Measurements from ENCODE around the gene INSYN2B. TPM values are rescaled to one million over a fixed set of nuclear protein-coding genes. Genes with fewer than 3 reads are reported as not detected.

The INSYN2B gene
- total and polyA plus RNA-seq, 2 experiments from 2014 or later: not detected

DNA sequence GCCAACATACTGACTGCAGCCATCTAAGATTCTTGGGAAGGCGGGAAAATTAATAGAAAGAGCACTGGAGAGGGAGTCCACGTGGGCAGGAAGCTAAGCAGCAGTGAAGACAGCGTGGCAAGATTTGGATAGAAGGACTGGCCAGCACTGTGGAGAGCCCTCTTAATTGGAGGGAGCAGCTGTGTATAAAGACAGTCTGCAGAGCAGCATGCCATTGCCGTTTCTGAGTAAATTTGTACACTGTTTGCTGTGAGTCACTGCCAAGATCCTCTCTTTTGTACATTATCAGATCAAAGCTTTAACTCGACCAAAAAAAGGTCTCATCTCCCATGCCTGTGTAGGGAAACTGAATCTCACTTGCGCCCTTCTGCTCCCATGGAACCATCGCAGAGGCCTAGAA lies 45.3 kb downstream of the INSYN2B start:
- Histone ChIP-seq H4K20me1 (replicated peaks; ENCODE audit: insufficient read depth) (no peaks in the 10 kb centered on the region), H2AFZ (no peak overlapping the region), H3K27ac (ENCODE audit: low read depth) (no peak overlapping the region), H3K27me3 (ENCODE audit: insufficient read depth) (no peaks in the 10 kb centered on the region), H3K4me1 (ENCODE audit: insufficient read depth) (no peaks in the 10 kb centered on the region), H3K36me3 (ENCODE audit: insufficient read depth) (no peaks in the 10 kb centered on the region), H3F3A (replicated peaks; ENCODE audit: low read depth) (no peaks in the 10 kb centered on the region), H3K79me2 (replicated peaks; ENCODE audit: insufficient read depth) (no peaks in the 10 kb centered on the region), H3K4me2 (no peak overlapping the region), H3K9me2 (ENCODE audit: insufficient read depth) (no peaks in the 10 kb centered on the region), H3K4me3 (no peak overlapping the region)
- H3K4me1 Mint-ChIP-seq: peaks cover 13% of the 10 kb centered on the region; the same call in 2 of the 3 replicates
- TF ChIP-seq NANOG (IDR thresholded peaks at IDR 0.05; ENCODE audit: borderline replicate concordance) (no peak), JUNB (IDR thresholded peaks at IDR 0.05; ENCODE audit: unreplicated experiment) (no peak), POLR2AphosphoS5 (IDR thresholded peaks at IDR 0.05; ENCODE audit: low read depth) (no peak), ZNF462 (CRISPR knock-in tag; IDR thresholded peaks at IDR 0.05) (no peak), ZNF331 (CRISPR knock-in tag; IDR thresholded peaks at IDR 0.05; ENCODE audit: low read depth) (no peak), ZNF114 (CRISPR knock-in tag; IDR thresholded peaks at IDR 0.05) (no peak), CREB1 (CRISPR knock-in tag; IDR thresholded peaks at IDR 0.05; ENCODE audit: low read depth) (no peak), EZH2phosphoT487 (IDR thresholded peaks at IDR 0.05; ENCODE audit: unreplicated experiment) (no peak), CTCF (conservative IDR thresholded peaks at IDR 0.05; ENCODE audit: low read depth in 2 of 2) (no peak), EZH2 (IDR thresholded peaks at IDR 0.05; ENCODE audit: low read depth, unreplicated experiment) (no peak)
- TF ChIP-seq, protein P1, sequence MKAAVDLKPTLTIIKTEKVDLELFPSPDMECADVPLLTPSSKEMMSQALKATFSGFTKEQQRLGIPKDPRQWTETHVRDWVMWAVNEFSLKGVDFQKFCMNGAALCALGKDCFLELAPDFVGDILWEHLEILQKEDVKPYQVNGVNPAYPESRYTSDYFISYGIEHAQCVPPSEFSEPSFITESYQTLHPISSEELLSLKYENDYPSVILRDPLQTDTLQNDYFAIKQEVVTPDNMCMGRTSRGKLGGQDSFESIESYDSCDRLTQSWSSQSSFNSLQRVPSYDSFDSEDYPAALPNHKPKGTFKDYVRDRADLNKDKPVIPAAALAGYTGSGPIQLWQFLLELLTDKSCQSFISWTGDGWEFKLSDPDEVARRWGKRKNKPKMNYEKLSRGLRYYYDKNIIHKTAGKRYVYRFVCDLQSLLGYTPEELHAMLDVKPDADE (IDR thresholded peaks at IDR 0.05): no peak
- TF ChIP-seq, protein P2, sequence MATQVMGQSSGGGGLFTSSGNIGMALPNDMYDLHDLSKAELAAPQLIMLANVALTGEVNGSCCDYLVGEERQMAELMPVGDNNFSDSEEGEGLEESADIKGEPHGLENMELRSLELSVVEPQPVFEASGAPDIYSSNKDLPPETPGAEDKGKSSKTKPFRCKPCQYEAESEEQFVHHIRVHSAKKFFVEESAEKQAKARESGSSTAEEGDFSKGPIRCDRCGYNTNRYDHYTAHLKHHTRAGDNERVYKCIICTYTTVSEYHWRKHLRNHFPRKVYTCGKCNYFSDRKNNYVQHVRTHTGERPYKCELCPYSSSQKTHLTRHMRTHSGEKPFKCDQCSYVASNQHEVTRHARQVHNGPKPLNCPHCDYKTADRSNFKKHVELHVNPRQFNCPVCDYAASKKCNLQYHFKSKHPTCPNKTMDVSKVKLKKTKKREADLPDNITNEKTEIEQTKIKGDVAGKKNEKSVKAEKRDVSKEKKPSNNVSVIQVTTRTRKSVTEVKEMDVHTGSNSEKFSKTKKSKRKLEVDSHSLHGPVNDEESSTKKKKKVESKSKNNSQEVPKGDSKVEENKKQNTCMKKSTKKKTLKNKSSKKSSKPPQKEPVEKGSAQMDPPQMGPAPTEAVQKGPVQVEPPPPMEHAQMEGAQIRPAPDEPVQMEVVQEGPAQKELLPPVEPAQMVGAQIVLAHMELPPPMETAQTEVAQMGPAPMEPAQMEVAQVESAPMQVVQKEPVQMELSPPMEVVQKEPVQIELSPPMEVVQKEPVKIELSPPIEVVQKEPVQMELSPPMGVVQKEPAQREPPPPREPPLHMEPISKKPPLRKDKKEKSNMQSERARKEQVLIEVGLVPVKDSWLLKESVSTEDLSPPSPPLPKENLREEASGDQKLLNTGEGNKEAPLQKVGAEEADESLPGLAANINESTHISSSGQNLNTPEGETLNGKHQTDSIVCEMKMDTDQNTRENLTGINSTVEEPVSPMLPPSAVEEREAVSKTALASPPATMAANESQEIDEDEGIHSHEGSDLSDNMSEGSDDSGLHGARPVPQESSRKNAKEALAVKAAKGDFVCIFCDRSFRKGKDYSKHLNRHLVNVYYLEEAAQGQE (IDR thresholded peaks at IDR 0.05; ENCODE audit: unreplicated experiment): no peak
- DNase-seq (ENCODE audit: low spot score) (no peak), ATAC-seq (no peak)
- no peak overlapping the region for H3K27ac Mint-ChIP-seq
- H3K4me3 Mint-ChIP-seq: no peak overlapping the region
- no peaks in the 10 kb centered on the region for H3K27me3 Mint-ChIP-seq (ENCODE audit: insufficient read depth, low read depth, poor library complexity)
- H3K9me3 Mint-ChIP-seq: no peaks in the 10 kb centered on the region
- H3K36me3 Mint-ChIP-seq (ENCODE audit: low read depth): no peaks in the 10 kb centered on the region
